EH (cell line): ENCODE data around the gene NOG.

ENCODE experiments used
- DNase-seq: peaks from one replicate; pipeline ENCODE4 v3.0.0-alpha.2; 2015; ENCODE audit warnings: low read depth

The NOG gene

GRCh38 chr17:56596691-56597494 lies 3.4 kb downstream of the NOG start:
- DNase-seq, result no peak

- DNase-seq, result peak; percentile 45
Measured at GRCh38 chr17:56597495-56597990, 4.0 kb downstream of the NOG start.

GRCh38 chr17:56598466-56598865 lies 5.0 kb downstream of the NOG start:
- peak; percentile 74 for DNase-seq

- no peak for DNase-seq
Measured at GRCh38 chr17:56599088-56599487, 5.6 kb downstream of the NOG start.

GRCh38 chr17:56599566-56599965 lies 6.1 kb downstream of the NOG start:
- no peak for DNase-seq

GRCh38 chr17:56600256-56600655 lies 6.8 kb downstream of the NOG start:
- DNase-seq, result no peak

GRCh38 chr17:56601591-56601990 lies 8.1 kb downstream of the NOG start:
- DNase-seq, result no peak

- DNase-seq, result no peak
Measured at GRCh38 chr17:56602292-56603130, 9.0 kb downstream of the NOG start.

- DNase-seq, result no peak
Measured at GRCh38 chr17:56603486-56604238, 10.2 kb downstream of the NOG start.

GRCh38 chr17:56604691-56605290 lies 11.3 kb downstream of the NOG start:
- DNase-seq, result no peak

- DNase-seq, result no peak
Measured at GRCh38 chr17:56608944-56609343, 15.4 kb downstream of the NOG start.

GRCh38 chr17:56610321-56610720 lies 16.8 kb downstream of the NOG start:
- no peak for DNase-seq

GRCh38 chr17:56613131-56613530 lies 19.6 kb downstream of the NOG start:
- no peak for DNase-seq

GRCh38 chr17:56614522-56614921 lies 21.0 kb downstream of the NOG start:
- no peak for DNase-seq

- no peak for DNase-seq
Measured at GRCh38 chr17:56616239-56616638, 22.7 kb downstream of the NOG start.

GRCh38 chr17:56623383-56623782 lies 29.9 kb downstream of the NOG start:
- DNase-seq, result no peak

- DNase-seq, result no peak
Measured at GRCh38 chr17:56624309-56624708, 30.8 kb downstream of the NOG start.

- DNase-seq, result no peak
Measured at GRCh38 chr17:56624912-56625311, 31.4 kb downstream of the NOG start.

- peak; percentile 56 for DNase-seq
Measured at GRCh38 chr17:56629531-56630075, 36.1 kb downstream of the NOG start.

GRCh38 chr17:56630202-56630601 lies 36.7 kb downstream of the NOG start:
- no peak for DNase-seq

GRCh38 chr17:56633681-56634080 lies 40.2 kb downstream of the NOG start:
- DNase-seq, result no peak

- peak; percentile 45 for DNase-seq
Measured at GRCh38 chr17:56635641-56636040, 42.1 kb downstream of the NOG start.
